Peyer's patch (tissue), 4 donors: ENCODE measurements around the gene GREM2.

ENCODE experiments used
- CTCF ChIP-seq, 6 experiments: fragments of 450-650 bp in 4 of 6; fragments of 200-600 bp in 2 of 6; sonication (generic) in 1 of 6; IDR thresholded peaks; one replicate each; pipeline ENCODE4 v1.5.1; 2017 to 2019; ENCODE audit warnings: antibody characterized with exemption in 6 of 6, mild to moderate bottlenecking in 3 of 6, moderate library complexity in 1 of 6
- POLR2A ChIP-seq, 2 donors: fragments of 450-650 bp; IDR thresholded peaks; one replicate each; pipeline ENCODE4 v1.5.1; 2017; ENCODE audit warnings: antibody characterized with exemption in 2 of 2, mild to moderate bottlenecking in 2 of 2, moderate library complexity in 2 of 2

- no peak for TF ChIP-seq CTCF (IDR thresholded peaks at IDR 0.05)
- TF ChIP-seq POLR2A (IDR thresholded peaks at IDR 0.05): no peak
Observed at GRCh38 chr1:240652961-240653409, 41.0 kb upstream of the GREM2 start.
